ENCODE results near the gene KIF5A.
"Not testable (repeated sequence)": the region's sequence is repeated elsewhere in the genome, so short reads cannot be mapped to it uniquely, and the experiment has no call there.

Gene KIF5A

DNA sequence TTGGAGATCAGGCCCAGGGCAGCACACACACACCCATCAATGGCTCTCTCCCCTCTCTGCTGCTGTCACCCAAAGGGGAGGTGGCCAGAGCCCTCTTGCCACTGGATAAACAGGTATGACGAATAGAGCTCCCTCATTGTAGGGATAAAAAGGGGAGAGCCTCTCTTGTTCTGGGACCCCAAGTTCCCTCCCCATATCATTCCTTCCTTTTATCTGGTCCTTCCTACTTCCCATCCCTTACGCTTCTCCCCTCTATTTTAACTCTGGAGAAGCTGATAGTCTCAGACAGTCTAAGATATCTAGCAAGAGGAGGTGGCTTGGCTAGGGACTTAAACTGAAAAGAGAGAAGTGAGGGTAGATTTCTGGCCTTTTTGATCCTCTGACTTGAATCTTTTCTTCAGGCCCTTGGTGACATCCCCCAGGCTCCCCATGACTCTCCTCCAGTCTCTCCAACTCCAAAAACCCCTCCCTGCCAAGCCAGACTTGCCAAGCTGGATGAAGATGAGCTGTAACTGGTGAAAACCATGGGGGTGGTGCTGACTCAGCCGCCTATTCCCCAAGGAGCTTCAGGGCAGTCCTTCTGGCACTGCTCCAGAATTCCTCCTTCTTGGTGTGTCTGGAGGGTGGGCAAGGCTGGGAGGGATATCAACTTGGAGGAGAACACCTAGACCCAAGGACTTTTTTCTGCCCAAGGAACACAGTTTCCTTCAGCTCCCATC lies 66.7 kb downstream of the KIF5A start:
- no peak overlapping the region for H3K27ac ChIP-seq (ENCODE audit: low read depth, low read length)
- peaks cover 0 to 14% (median 11%) of the 10 kb centered on the region in 5 donors for H3K36me3 ChIP-seq (ENCODE audit: control insufficient read depth in 5 of 5, insufficient read depth in 5 of 5, low read length in 5 of 5)
- H3K9ac ChIP-seq (ENCODE audit: low read length in 5 of 5) = no peak overlapping the region
- H3K4me3 ChIP-seq (ENCODE audit: low read depth in 1 of 5, low read length in 5 of 5) = no peak overlapping the region
- H3K9me3 ChIP-seq (ENCODE audit: control insufficient read depth in 5 of 5, low read length in 5 of 5) = no peaks in the 10 kb centered on the region
- H3K4me1 ChIP-seq (ENCODE audit: control insufficient read depth in 5 of 5, insufficient read depth in 5 of 5, low read length in 5 of 5) = peaks cover 2 to 28% (median 25%) of the 10 kb centered on the region in 5 donors
- H3K27me3 ChIP-seq (ENCODE audit: control insufficient read depth in 5 of 5, insufficient read depth in 4 of 5, low read length in 5 of 5) = peaks cover 46 to 79% (median 72%) of the 10 kb centered on the region in 5 donors

- Histone ChIP-seq H3K4me3 (ENCODE audit: low read depth in 1 of 5, low read length in 5 of 5) (no peak overlapping the region), H3K27ac (ENCODE audit: low read depth, low read length) (no peak overlapping the region)
Measured at GRCh38 chr12:57617942-57618341, 68.1 kb downstream of the KIF5A start.

GRCh38 chr12:57618431-57618830 lies 68.6 kb downstream of the KIF5A start:
- H3K4me1 ChIP-seq (ENCODE audit: control insufficient read depth in 5 of 5, insufficient read depth in 5 of 5, low read length in 5 of 5) = peaks cover 2 to 26% (median 24%) of the 10 kb centered on the region in 5 donors
- peaks cover 0 to 14% (median 11%) of the 10 kb centered on the region in 5 donors for H3K36me3 ChIP-seq (ENCODE audit: control insufficient read depth in 5 of 5, insufficient read depth in 5 of 5, low read length in 5 of 5)
- not testable (repeated sequence) for H3K27ac ChIP-seq (ENCODE audit: low read depth, low read length); H3K9ac ChIP-seq (ENCODE audit: low read length in 5 of 5); H3K9me3 ChIP-seq (ENCODE audit: control insufficient read depth in 5 of 5, low read length in 5 of 5); H3K4me3 ChIP-seq (ENCODE audit: low read depth in 1 of 5, low read length in 5 of 5)
- peaks cover 52 to 77% (median 75%) of the 10 kb centered on the region in 5 donors for H3K27me3 ChIP-seq (ENCODE audit: control insufficient read depth in 5 of 5, insufficient read depth in 4 of 5, low read length in 5 of 5)

More at GRCh38 chr12:57617942-57618341, 68.1 kb downstream of the KIF5A start:
- Histone ChIP-seq H3K9ac (ENCODE audit: low read length in 5 of 5) (no peak overlapping the region), H3K4me1 (ENCODE audit: control insufficient read depth in 5 of 5, insufficient read depth in 5 of 5, low read length in 5 of 5) (peaks cover 2 to 26% (median 24%) of the 10 kb centered on the region in 5 donors), H3K36me3 (ENCODE audit: control insufficient read depth in 5 of 5, insufficient read depth in 5 of 5, low read length in 5 of 5) (peaks cover 0 to 14% (median 11%) of the 10 kb centered on the region in 5 donors), H3K27me3 (ENCODE audit: control insufficient read depth in 5 of 5, insufficient read depth in 4 of 5, low read length in 5 of 5) (peaks cover 56 to 80% (median 76%) of the 10 kb centered on the region in 5 donors), H3K9me3 (ENCODE audit: control insufficient read depth in 5 of 5, low read length in 5 of 5) (no peaks in the 10 kb centered on the region)

GRCh38 chr12:57618966-57619433 lies 69.2 kb downstream of the KIF5A start:
- H3K27me3 ChIP-seq (ENCODE audit: control insufficient read depth in 5 of 5, insufficient read depth in 4 of 5, low read length in 5 of 5) = peaks cover 57 to 76% (median 74%) of the 10 kb centered on the region in 5 donors
- H3K4me1 ChIP-seq (ENCODE audit: control insufficient read depth in 5 of 5, insufficient read depth in 5 of 5, low read length in 5 of 5) = peaks cover 2 to 26% (median 24%) of the 10 kb centered on the region in 5 donors
- H3K4me3 ChIP-seq (ENCODE audit: low read depth in 1 of 5, low read length in 5 of 5) = no peak overlapping the region
- no peaks in the 10 kb centered on the region for H3K9me3 ChIP-seq (ENCODE audit: control insufficient read depth in 5 of 5, low read length in 5 of 5)
- peaks cover 0 to 14% (median 11%) of the 10 kb centered on the region in 5 donors for H3K36me3 ChIP-seq (ENCODE audit: control insufficient read depth in 5 of 5, insufficient read depth in 5 of 5, low read length in 5 of 5)
- no peak overlapping the region for H3K27ac ChIP-seq (ENCODE audit: low read depth, low read length)
- no peak overlapping the region for H3K9ac ChIP-seq (ENCODE audit: low read length in 5 of 5)

DNA sequence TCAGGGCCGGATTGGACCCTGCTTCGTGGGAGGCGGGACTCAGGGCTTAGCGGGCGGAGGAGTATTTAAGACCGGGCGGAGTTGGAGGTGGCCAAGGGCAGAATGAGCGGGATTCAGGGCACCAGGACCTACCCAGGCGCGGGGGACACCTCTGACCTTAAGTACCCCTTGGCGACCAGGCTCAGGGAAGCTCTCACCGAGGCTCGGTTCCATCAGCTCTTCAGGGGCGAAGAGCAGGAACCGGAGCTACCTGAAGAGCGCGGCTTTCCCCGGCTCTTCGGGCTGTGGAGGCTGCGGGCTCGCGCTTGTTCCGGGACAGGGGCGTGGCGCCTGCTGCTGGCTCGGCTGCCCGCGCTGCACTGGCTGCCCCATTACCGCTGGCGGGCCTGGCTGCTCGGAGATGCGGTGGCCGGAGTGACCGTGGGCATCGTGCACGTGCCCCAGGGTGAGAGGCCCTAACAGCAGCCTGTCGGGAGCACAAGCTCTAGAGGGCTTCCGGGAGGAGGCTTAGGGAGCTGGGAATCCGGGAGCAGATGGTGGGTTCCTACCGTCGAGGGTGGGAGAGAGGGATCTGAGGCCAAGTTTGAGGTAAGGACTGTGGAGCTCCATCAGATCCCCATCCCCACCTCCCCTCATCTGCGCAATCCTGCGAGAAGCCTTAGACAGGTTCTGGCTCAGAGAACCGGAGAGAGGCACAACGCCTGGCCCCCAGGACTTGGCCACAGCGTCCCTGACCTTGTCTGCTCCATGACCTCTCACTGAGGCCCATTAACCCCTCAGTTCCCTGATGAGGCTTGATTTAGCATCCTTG lies 69.8 kb downstream of the KIF5A start:
- no peak overlapping the region for H3K4me3 ChIP-seq (ENCODE audit: low read depth in 1 of 5, low read length in 5 of 5)
- H3K27me3 ChIP-seq (ENCODE audit: control insufficient read depth in 5 of 5, insufficient read depth in 4 of 5, low read length in 5 of 5) = peaks cover 59 to 76% (median 75%) of the 10 kb centered on the region in 5 donors
- H3K9ac ChIP-seq (ENCODE audit: low read length in 5 of 5) = no peak overlapping the region
- no peak overlapping the region for H3K27ac ChIP-seq (ENCODE audit: low read depth, low read length)
- peaks cover 2 to 24% (median 23%) of the 10 kb centered on the region in 5 donors for H3K4me1 ChIP-seq (ENCODE audit: control insufficient read depth in 5 of 5, insufficient read depth in 5 of 5, low read length in 5 of 5)
- H3K36me3 ChIP-seq (ENCODE audit: control insufficient read depth in 5 of 5, insufficient read depth in 5 of 5, low read length in 5 of 5) = peaks cover 0 to 14% (median 9%) of the 10 kb centered on the region in 5 donors
- no peaks in the 10 kb centered on the region for H3K9me3 ChIP-seq (ENCODE audit: control insufficient read depth in 5 of 5, low read length in 5 of 5)

DNA sequence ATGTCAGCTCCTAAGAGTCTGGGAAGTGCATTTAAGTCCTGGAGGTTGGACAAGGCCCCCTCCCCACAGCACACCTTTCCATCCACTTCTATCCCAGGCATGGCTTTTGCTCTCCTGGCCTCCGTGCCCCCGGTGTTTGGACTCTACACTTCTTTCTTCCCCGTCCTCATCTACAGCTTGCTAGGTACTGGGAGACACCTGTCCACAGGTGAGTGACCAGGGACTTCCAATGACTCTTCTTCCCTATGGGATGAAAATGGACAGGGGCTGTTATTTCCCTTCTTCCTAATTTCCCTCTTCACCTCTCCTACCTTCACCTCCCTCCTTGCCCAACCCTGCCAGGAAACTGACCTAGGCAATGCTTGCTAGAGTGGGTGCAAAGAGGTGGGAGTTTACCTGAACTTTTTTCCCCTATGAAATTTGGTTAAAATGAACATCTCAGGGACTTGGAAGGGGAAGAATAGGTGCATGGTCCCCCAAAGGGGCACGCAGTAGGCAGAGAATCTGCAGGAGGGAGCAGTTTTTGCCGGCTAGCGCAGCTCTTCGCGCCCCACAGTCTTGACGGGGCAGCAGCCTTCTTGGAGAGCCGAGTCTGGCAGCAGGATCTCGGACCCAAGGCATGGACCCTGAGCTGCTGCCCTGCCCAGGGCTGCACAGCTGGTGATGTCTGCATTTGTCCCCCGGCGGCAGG lies 70.5 kb downstream of the KIF5A start:
- peaks cover 65 to 78% (median 76%) of the 10 kb centered on the region in 5 donors for H3K27me3 ChIP-seq (ENCODE audit: control insufficient read depth in 5 of 5, insufficient read depth in 4 of 5, low read length in 5 of 5)
- H3K27ac ChIP-seq (ENCODE audit: low read depth, low read length) = no peak overlapping the region
- no peaks in the 10 kb centered on the region for H3K9me3 ChIP-seq (ENCODE audit: control insufficient read depth in 5 of 5, low read length in 5 of 5)

DNA sequence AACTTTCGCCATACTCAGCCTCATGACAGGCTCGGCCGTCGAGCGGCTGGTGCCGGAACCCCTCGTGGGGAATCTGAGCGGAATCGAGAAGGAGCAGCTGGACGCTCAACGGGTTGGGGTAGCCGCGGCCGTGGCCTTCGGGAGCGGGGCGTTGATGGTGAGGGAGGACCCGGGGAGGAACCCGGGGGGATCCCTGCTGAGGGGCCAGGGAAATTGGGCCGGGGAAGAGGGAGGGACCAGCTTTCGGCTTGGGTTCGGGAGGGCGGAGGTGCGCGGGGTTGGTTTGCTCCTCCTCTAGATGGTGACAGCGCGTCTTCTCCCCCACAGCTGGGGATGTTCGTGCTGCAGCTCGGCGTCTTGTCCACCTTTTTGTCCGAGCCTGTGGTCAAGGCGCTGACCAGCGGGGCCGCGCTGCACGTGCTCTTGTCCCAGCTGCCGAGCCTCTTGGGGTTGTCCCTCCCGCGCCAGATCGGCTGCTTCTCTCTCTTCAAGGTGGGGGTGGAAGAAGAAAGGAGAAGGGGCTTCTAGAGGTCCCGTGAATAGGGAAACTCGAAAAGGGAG lies 71.2 kb downstream of the KIF5A start:
- Histone ChIP-seq H3K9ac (ENCODE audit: low read length in 5 of 5) (peak overlapping the region in 2 of 5 donors; percentile 47 to 48), H3K27ac (ENCODE audit: low read depth, low read length) (no peak overlapping the region), H3K27me3 (ENCODE audit: control insufficient read depth in 5 of 5, insufficient read depth in 4 of 5, low read length in 5 of 5) (peaks cover 63 to 78% (median 75%) of the 10 kb centered on the region in 5 donors), H3K4me1 (ENCODE audit: control insufficient read depth in 5 of 5, insufficient read depth in 5 of 5, low read length in 5 of 5) (peaks cover 2 to 24% (median 21%) of the 10 kb centered on the region in 5 donors), H3K36me3 (ENCODE audit: control insufficient read depth in 5 of 5, insufficient read depth in 5 of 5, low read length in 5 of 5) (peaks cover 0 to 4% (median 1%) of the 10 kb centered on the region in 5 donors), H3K9me3 (ENCODE audit: control insufficient read depth in 5 of 5, low read length in 5 of 5) (no peaks in the 10 kb centered on the region), H3K4me3 (ENCODE audit: low read depth in 1 of 5, low read length in 5 of 5) (peak overlapping the region; percentile 47 to 68 (median 58))

More for the DNA sequence above, 70.5 kb downstream of the KIF5A start:
- Histone ChIP-seq H3K36me3 (ENCODE audit: control insufficient read depth in 5 of 5, insufficient read depth in 5 of 5, low read length in 5 of 5) (peaks cover 0 to 10% (median 7%) of the 10 kb centered on the region in 5 donors), H3K4me3 (ENCODE audit: low read depth in 1 of 5, low read length in 5 of 5) (peak overlapping the region in 3 of 5 donors; percentile 50 to 68 (median 58)), H3K9ac (ENCODE audit: low read length in 5 of 5) (no peak overlapping the region), H3K4me1 (ENCODE audit: control insufficient read depth in 5 of 5, insufficient read depth in 5 of 5, low read length in 5 of 5) (peaks cover 2 to 24% (median 21%) of the 10 kb centered on the region in 5 donors)

DNA sequence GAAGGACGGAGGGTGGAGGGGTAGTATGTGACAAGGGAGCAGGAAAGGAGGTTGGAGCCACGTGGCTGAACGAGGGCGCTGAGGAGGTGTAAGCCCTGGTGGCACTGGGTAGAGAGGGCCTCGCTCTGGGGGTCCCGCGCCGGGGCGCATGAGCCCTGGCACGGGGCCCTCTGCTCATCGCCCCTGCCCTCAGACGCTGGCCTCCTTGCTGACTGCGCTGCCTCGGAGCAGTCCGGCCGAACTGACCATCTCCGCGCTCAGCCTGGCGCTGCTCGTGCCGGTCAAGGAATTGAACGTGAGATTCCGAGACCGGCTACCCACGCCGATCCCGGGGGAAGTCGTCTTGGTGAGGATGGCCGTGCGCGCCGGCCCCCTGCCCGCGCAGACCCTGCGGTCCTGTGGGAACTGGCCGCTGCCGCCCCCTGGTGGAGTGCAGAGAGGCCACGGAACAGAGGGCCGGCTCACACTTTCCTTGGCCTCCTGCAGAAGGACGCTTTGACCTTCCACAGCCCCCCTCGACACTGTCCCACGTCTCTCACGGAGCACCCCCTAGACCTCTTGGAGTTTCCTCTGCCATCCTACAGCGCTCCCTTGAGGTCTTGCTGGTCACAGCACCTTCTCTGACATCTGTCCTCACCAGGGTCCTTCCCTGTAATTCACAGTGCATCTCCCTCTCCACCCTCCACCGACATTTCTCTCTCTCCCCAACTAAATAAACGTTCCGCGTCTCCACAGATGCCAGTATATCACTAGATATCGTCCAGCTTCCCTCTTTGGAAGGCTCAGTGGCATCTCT lies 71.9 kb downstream of the KIF5A start:
- Histone ChIP-seq H3K4me3 (ENCODE audit: low read depth in 1 of 5, low read length in 5 of 5) (peak overlapping the region; percentile 47 to 68 (median 58)), H3K27ac (ENCODE audit: low read depth, low read length) (no peak overlapping the region), H3K27me3 (ENCODE audit: control insufficient read depth in 5 of 5, insufficient read depth in 4 of 5, low read length in 5 of 5) (peaks cover 63 to 82% (median 77%) of the 10 kb centered on the region in 5 donors), H3K9ac (ENCODE audit: low read length in 5 of 5) (peak overlapping the region in 2 of 5 donors; percentile 47 to 48), H3K9me3 (ENCODE audit: control insufficient read depth in 5 of 5, low read length in 5 of 5) (no peaks in the 10 kb centered on the region), H3K36me3 (ENCODE audit: control insufficient read depth in 5 of 5, insufficient read depth in 5 of 5, low read length in 5 of 5) (no peaks in the 10 kb centered on the region), H3K4me1 (ENCODE audit: control insufficient read depth in 5 of 5, insufficient read depth in 5 of 5, low read length in 5 of 5) (peaks cover 2 to 24% (median 21%) of the 10 kb centered on the region in 5 donors)
